ENCODE measurements around the gene TSC2. TPM values are rescaled to one million over a fixed set of nuclear protein-coding genes. Genes with fewer than 3 reads are reported as not detected.

Gene TSC2
- total and polyA plus RNA-seq, 2 of the 13 experiments (the other 11 are each of a cell fraction or from before 2014, with no cell fraction given), result 19.6 to 40.4 TPM

GRCh38 chr16:2035431-2036199 is 12.2 kb upstream of the TSC2 start (continued):
- TF ChIP-seq ZNF639 (CRISPR knock-in tag; conservative IDR thresholded peaks at IDR 0.05) (peak; percentile 76; the same call in 1 of the 2 replicates), CENPT (CRISPR knock-in tag; IDR thresholded peaks at IDR 0.05; ENCODE audit: low read depth) (no peak), ZBTB46 (CRISPR knock-in tag; IDR thresholded peaks at IDR 0.05; ENCODE audit: borderline replicate concordance) (no peak), HINFP (CRISPR knock-in tag; IDR thresholded peaks at IDR 0.05; ENCODE audit: low read depth) (no peak), FOXO1 (CRISPR knock-in tag; IDR thresholded peaks at IDR 0.05) (peak; percentile 81), HMG20B (CRISPR knock-in tag; conservative IDR thresholded peaks at IDR 0.05) (peak; percentile 80), ESRRA (CRISPR knock-in tag; IDR thresholded peaks at IDR 0.05; ENCODE audit: low read depth) (peak; percentile 63), KDM5A (IDR thresholded peaks at IDR 0.05; ENCODE audit: borderline replicate concordance, low read length) (no peak), ZNF362 (CRISPR knock-in tag; IDR thresholded peaks at IDR 0.05; ENCODE audit: borderline replicate concordance) (no peak), IRF2 (CRISPR knock-in tag; IDR thresholded peaks at IDR 0.05) (peak; percentile 38; the same call in 1 of the 2 replicates), ZNF761 (CRISPR knock-in tag; conservative IDR thresholded peaks at IDR 0.05) (peak; percentile 53; the same call in 1 of the 2 replicates), MEIS2 (CRISPR knock-in tag; IDR thresholded peaks at IDR 0.05) (no peak; the same call in 1 of the 2 replicates), BORCS8-MEF2B (CRISPR knock-in tag; IDR thresholded peaks at IDR 0.05) (no peak), ZNF660 (CRISPR knock-in tag; IDR thresholded peaks at IDR 0.05; ENCODE audit: borderline replicate concordance, low read depth) (no peak), KDM2A (CRISPR knock-in tag; IDR thresholded peaks at IDR 0.05; ENCODE audit: borderline replicate concordance, low read depth) (peak; percentile 72; the same call in 1 of the 2 replicates), ZNF205 (CRISPR knock-in tag; IDR thresholded peaks at IDR 0.05) (0 out of 2 replicates have a peak, but pooled peaks have one; percentile 19), SRSF4 (IDR thresholded peaks at IDR 0.05; ENCODE audit: low read depth, low read length, poor library complexity, severe bottlenecking) (no peak), ZNF710 (CRISPR knock-in tag; IDR thresholded peaks at IDR 0.05; ENCODE audit: borderline replicate concordance) (no peak)
